ENCODE results near the gene VWA8. TPM values are rescaled to one million over a fixed set of nuclear protein-coding genes. Genes with fewer than 3 reads are reported as not detected.
A peak's percentile ranks its signal among the peaks of the same experiment; 100 is the strongest.

The VWA8 gene
- total RNA-seq, 2 experiments from 2014 or later, result 22.6 to 23.1 TPM

DNA sequence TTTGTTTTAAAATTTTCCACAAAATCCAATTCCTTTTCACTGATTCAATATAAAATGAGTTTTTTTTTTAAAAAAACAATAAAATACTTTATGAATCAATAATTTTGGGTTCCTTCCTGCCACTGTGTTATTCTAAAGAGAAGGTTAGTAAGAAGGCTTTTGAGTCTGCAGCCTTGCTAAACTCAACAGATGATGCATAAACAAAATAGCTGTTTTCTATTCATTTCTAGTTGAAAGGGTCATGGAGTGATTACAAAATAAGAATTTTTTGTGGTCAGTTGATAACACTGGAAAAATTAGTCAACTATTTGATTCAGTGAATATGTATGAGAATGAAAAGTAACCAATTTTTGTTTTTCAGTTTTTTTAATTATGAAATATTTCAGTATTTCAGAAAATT lies 169.9 kb downstream of the VWA8 start:
- Mint-ChIP-seq H3K4me1 (no peaks in the 10 kb centered on the region), H3K4me3 (no peak overlapping the region), H3K27me3 (no peaks in the 10 kb centered on the region), H3K9me3 (no peaks in the 10 kb centered on the region), H3K36me3 (peaks cover 15% of the 10 kb centered on the region), H3K27ac (no peak overlapping the region)
- no peak for DNase-seq

GRCh38 chr13:41788552-41788951 lies 172.4 kb downstream of the VWA8 start:
- no peaks in the 10 kb centered on the region for H3K9me3 Mint-ChIP-seq
- DNase-seq, result no peak
- H3K4me1 Mint-ChIP-seq, result no peaks in the 10 kb centered on the region
- H3K36me3 Mint-ChIP-seq, result no peaks in the 10 kb centered on the region
- H3K27ac Mint-ChIP-seq, result peak overlapping the region; percentile 18
- no peaks in the 10 kb centered on the region for H3K27me3 Mint-ChIP-seq
- H3K4me3 Mint-ChIP-seq, result no peak overlapping the region

DNA sequence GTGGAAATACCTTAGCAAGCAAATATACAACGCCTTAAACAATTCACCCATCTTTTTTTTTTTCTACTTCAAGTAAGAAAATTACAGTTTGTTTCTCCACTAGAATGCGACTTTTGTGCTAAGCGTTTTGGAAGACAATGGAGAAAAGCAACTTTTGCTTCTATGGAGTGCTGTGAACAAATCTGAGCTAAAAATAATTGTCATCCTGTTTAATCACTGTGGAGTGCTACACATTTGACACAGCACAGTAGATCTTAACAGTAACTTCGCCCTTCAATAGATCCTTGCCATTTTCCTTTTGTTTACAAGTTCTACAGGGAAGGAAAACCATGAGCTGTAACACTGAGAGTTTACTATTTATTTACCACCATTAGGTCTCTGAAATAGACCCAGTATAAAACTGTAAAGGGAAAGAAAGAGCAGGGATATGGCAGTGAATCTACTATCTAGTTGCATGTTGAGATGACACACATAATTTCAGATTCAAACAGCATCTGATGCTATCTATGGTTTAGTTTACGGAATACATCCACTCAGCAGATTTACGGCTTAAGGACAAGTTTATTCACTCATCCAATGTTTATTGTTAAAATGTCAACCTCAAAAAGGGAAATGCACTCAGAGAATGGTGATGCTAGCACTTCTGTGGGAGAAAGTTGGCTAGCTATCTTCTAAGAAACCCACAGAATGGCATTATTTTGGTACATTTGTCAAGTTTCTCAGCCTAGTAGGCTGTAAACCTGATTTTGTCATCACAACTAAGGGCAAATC lies 175.3 kb downstream of the VWA8 start:
- Mint-ChIP-seq H3K27ac (no peak overlapping the region), H3K4me1 (no peaks in the 10 kb centered on the region), H3K36me3 (no peaks in the 10 kb centered on the region), H3K4me3 (no peak overlapping the region), H3K9me3 (no peaks in the 10 kb centered on the region), H3K27me3 (no peaks in the 10 kb centered on the region)
- DNase-seq, result no peak

- no peaks in the 10 kb centered on the region for H3K4me1 Mint-ChIP-seq
- no peak for DNase-seq
- H3K9me3 Mint-ChIP-seq, result no peaks in the 10 kb centered on the region
- no peak overlapping the region for H3K27ac Mint-ChIP-seq
- peaks cover 4% of the 10 kb centered on the region for H3K36me3 Mint-ChIP-seq
- H3K4me3 Mint-ChIP-seq, result no peak overlapping the region
- no peaks in the 10 kb centered on the region for H3K27me3 Mint-ChIP-seq
These were observed 178.8 kb downstream of the VWA8 start for GRCh38 chr13:41782086-41782485.

- peaks cover 6% of the 10 kb centered on the region for H3K36me3 Mint-ChIP-seq
- H3K27ac Mint-ChIP-seq, result no peak overlapping the region
- H3K4me3 Mint-ChIP-seq, result no peak overlapping the region
- no peaks in the 10 kb centered on the region for H3K27me3 Mint-ChIP-seq
- no peak for DNase-seq
- no peaks in the 10 kb centered on the region for H3K4me1 Mint-ChIP-seq
- no peaks in the 10 kb centered on the region for H3K9me3 Mint-ChIP-seq
These were observed 179.9 kb downstream of the VWA8 start for GRCh38 chr13:41780715-41781706.

DNA sequence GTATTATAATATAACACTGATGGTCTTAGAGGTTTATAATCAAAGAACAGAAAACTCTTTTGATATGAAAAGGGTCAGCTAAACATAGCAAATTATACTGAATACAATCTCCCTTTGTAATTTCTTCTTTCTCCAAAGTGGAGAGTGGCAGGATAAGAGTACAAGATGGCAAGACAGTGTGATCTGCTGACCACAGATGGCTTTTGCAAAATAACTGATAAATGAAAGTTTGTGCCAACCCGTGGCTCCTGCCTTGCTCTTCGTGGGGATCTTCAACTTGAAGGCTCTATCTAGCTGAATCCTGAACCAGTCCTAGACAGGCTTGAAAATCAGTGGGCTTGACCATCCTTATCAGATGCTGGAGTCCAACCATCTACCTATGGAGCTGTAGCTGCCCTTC lies 185.7 kb downstream of the VWA8 start:
- Mint-ChIP-seq H3K27me3 (no peaks in the 10 kb centered on the region), H3K4me3 (no peak overlapping the region), H3K27ac (no peak overlapping the region)

GRCh38 chr13:41774605-41775218 lies 186.2 kb downstream of the VWA8 start:
- Mint-ChIP-seq H3K4me3 (no peak overlapping the region), H3K27ac (no peak overlapping the region), H3K9me3 (no peaks in the 10 kb centered on the region), H3K36me3 (peaks cover 13% of the 10 kb centered on the region), H3K4me1 (no peaks in the 10 kb centered on the region), H3K27me3 (no peaks in the 10 kb centered on the region)
- DNase-seq, result no peak

More for the DNA sequence above, 185.7 kb downstream of the VWA8 start:
- no peaks in the 10 kb centered on the region for H3K4me1 Mint-ChIP-seq
- peaks cover 11% of the 10 kb centered on the region for H3K36me3 Mint-ChIP-seq
- DNase-seq, result no peak
- H3K9me3 Mint-ChIP-seq, result no peaks in the 10 kb centered on the region

DNA sequence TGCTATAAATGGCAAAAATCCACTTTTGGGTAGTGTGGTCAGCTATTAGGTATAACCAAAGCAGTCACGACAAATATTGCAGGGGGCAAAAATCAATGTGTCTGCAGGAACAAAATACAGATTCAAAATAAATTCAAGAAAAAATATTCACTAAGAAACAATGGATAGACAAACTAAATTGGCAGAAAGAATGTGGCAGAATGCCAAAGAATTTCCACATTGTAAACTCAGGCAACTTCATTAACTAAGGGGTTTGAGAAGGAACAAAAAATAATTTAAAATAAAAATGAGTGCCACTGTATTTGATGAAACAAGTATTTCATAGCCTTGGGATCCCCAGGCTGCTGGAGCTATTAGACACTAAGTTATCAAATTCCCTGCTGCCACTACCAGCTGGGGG lies 193.1 kb downstream of the VWA8 start:
- Mint-ChIP-seq H3K4me3 (no peak overlapping the region), H3K9me3 (no peaks in the 10 kb centered on the region), H3K27ac (no peak overlapping the region), H3K36me3 (peaks cover 17% of the 10 kb centered on the region), H3K4me1 (peaks cover 8% of the 10 kb centered on the region), H3K27me3 (no peaks in the 10 kb centered on the region)
- no peak for DNase-seq

DNA sequence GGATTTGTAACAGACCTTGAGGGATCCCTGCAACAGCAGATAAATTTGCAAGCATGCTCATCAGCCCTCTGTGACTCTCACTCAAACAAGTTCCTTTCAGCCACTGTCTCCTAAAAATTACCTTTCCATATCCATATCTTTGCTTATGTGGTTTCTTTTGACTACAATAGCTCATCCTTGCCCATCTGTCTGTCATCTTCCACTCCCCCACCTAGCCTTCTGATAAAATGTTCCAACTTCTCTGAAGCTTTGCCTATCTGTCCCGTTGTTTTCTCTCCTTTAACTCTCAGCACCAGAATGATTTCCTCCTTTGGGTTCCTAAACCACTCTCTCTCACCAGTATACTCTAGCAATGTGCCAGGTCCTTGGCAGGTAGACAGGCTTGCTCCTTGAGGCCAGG lies 194.5 kb downstream of the VWA8 start:
- peaks cover 8% of the 10 kb centered on the region for H3K4me1 Mint-ChIP-seq
- no peak overlapping the region for H3K4me3 Mint-ChIP-seq
- H3K27me3 Mint-ChIP-seq, result no peaks in the 10 kb centered on the region
- no peak overlapping the region for H3K27ac Mint-ChIP-seq
- H3K36me3 Mint-ChIP-seq, result peaks cover 23% of the 10 kb centered on the region
- H3K9me3 Mint-ChIP-seq, result no peaks in the 10 kb centered on the region
- DNase-seq, result no peak

- peaks cover 8% of the 10 kb centered on the region for H3K4me1 Mint-ChIP-seq
- H3K27me3 Mint-ChIP-seq, result no peaks in the 10 kb centered on the region
- H3K4me3 Mint-ChIP-seq, result no peak overlapping the region
- no peaks in the 10 kb centered on the region for H3K9me3 Mint-ChIP-seq
- H3K27ac Mint-ChIP-seq, result no peak overlapping the region
- no peak for DNase-seq
- H3K36me3 Mint-ChIP-seq, result peaks cover 26% of the 10 kb centered on the region
These were observed 195.1 kb downstream of the VWA8 start for GRCh38 chr13:41765813-41766212.

DNA sequence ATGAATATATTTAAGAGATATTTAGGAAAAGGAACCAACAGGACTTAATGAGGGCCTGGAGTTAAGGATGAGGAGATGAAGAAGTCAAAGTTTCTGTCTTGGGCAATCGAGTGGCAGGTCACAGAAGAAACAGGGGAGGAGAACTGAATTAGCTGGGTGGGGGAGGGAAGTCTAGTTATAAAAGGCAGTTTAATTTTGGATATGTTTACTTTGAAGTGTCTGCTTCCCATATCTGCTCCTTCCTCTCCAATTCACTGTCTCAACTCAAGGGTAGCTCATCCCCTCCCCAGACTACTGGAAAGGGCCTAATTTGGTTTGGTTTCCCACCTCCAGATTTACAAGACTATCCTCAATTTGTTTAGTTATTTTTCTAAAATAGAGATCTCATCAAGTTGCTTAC lies 195.9 kb downstream of the VWA8 start:
- Mint-ChIP-seq H3K36me3 (peaks cover 26% of the 10 kb centered on the region), H3K27ac (no peak overlapping the region), H3K9me3 (no peaks in the 10 kb centered on the region), H3K4me1 (peaks cover 8% of the 10 kb centered on the region), H3K27me3 (no peaks in the 10 kb centered on the region), H3K4me3 (no peak overlapping the region)
- no peak for DNase-seq

DNA sequence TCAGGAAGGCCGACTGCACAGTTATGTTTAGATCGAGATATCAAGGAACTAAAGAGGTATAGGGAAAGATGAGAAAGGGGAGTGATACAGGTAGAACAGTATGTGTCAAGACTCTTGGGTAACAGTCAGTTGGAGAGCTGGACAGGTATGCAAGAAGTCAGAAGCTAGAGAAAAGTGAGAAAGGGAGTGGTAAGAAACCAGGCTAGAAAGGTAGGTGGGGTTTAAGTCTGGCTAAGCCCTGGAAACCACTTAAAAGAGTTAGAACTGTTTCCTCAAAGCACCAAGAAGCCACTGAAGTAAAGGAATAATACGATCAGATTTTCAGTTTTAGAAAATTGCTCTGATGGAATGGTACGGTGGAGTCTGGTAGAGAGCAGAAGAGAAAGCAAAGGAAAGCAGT lies 196.4 kb downstream of the VWA8 start:
- H3K4me1 Mint-ChIP-seq, result peaks cover 8% of the 10 kb centered on the region
- no peak overlapping the region for H3K27ac Mint-ChIP-seq
- no peaks in the 10 kb centered on the region for H3K27me3 Mint-ChIP-seq
- H3K9me3 Mint-ChIP-seq, result no peaks in the 10 kb centered on the region
- H3K36me3 Mint-ChIP-seq, result peaks cover 24% of the 10 kb centered on the region
- H3K4me3 Mint-ChIP-seq, result no peak overlapping the region
- no peak for DNase-seq

DNA sequence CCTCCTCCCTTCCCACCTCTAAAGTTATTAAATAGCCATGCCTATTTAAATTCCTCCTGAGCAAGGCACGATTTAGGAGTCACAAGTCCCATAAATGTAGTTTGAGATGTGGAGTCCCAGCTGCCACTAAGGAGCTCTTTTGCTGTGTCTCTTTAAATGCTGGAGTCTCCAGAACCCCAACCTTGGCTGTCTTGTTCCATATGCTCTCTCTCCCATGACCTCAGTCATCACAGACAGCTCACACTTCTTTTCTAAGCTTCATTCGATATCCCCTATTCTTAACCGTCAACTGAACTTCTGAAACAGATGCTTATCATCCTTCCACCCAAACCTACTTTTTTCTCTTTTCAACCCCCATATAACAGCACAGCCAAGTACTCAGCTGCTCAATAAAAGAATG lies 197.1 kb downstream of the VWA8 start:
- H3K27me3 Mint-ChIP-seq, result no peaks in the 10 kb centered on the region
- no peak overlapping the region for H3K27ac Mint-ChIP-seq
- no peak for DNase-seq
- H3K4me1 Mint-ChIP-seq, result peaks cover 8% of the 10 kb centered on the region
- H3K9me3 Mint-ChIP-seq, result no peaks in the 10 kb centered on the region
- peaks cover 29% of the 10 kb centered on the region for H3K36me3 Mint-ChIP-seq
- H3K4me3 Mint-ChIP-seq, result no peak overlapping the region

DNA sequence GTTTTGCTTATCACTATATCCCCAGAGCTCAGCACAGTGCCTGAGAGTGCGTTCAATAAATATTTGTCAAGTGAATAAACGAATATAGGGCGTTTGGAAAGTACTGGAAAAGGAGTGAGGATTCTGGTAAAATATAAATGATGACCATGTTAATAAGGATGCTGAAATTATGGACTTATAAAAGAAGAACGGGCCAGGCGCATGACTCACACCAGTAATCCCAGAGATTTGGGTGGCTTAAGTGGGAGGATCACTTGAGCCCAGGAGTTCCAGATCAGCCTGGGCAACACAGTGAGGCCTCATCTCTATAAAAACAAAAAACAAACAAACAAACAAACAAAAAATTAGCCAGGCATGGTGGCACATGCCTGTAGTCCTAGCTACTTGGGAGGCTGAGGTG lies 198.1 kb downstream of the VWA8 start:
- DNase-seq, result no peak
- peaks cover 8% of the 10 kb centered on the region for H3K4me1 Mint-ChIP-seq
- H3K9me3 Mint-ChIP-seq, result no peaks in the 10 kb centered on the region
- H3K27me3 Mint-ChIP-seq, result no peaks in the 10 kb centered on the region
- H3K27ac Mint-ChIP-seq, result no peak overlapping the region
- peaks cover 31% of the 10 kb centered on the region for H3K36me3 Mint-ChIP-seq
- no peak overlapping the region for H3K4me3 Mint-ChIP-seq

DNA sequence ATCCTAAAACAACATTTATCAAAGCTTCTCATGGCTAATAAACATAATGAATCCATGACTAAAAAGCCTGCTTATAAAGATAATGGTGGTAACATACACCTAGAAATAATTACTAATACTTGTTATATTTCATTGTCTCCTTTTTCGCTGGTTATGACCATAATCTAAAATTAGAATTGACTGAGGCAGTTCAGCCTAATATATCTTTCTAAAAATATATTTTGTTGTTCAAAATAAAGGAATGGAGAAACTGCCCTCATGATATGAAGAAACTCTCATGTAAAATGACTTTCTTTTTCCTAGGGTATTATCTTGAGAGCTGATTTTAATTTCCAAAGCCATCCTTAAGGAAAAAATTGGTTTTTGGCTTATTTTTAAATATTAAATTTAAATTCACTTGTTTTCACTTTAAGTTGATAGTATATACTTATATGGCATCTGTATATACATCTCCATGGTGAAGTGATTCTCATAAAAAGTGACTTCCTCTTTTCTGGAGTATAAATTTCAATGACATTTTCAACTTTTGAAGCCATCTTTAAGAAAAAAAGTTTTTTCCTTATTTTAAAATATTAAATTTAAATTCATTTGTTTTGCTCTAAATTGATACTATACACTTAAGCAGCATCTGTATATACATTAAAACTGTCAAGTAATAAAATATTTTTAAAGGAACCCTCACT lies 204.6 kb downstream of the VWA8 start:
- Mint-ChIP-seq H3K27me3 (no peaks in the 10 kb centered on the region), H3K27ac (no peak overlapping the region), H3K4me3 (no peak overlapping the region), H3K4me1 (no peaks in the 10 kb centered on the region), H3K9me3 (peaks cover 5% of the 10 kb centered on the region), H3K36me3 (peaks cover 46% of the 10 kb centered on the region)
- no peak for DNase-seq
